ENCODE results near the gene IRGQ.
A peak's percentile ranks its signal among the peaks of the same experiment; 100 is the strongest.
"Not testable (repeated sequence)": the region's sequence is repeated elsewhere in the genome, so short reads cannot be mapped to it uniquely, and the experiment has no call there.

The IRGQ gene

DNA sequence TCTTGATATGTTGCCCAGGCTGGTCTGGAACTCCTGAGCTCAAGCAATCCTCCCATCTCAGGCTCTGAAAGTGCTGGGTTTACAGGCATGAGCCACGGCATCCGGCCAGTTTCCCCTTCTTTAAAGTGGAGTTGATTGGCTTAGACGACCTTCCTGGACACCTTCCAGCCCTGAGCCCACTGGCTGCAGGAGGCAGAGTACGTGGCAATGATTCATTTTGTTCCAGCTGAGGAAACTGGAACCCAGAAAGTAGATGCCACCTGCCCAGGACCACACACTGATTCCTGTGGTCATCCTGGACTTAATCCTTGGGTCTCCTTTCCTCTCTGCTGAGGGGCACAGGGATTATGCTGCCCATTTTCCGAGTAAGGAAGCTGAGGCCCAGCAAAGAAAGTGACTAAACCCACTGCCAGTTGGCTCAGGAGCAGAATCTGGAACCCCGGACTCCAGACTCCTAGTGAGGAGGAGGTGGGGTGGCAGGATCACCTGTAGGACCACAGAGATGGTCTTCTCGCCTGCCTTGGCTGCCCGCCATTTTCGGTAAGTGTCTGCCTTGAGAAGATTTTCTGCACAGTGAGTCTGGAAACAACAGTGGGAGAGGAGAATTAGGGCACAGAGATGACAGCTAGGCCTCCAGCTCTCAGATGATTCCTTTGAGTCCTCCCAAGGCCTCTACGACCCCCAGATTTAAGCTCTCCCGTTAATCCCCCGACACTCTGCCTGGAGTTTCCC is 21.3 kb downstream of the IRGQ start:
- no peak for DNase-seq
- no peak for ATAC-seq

DNA sequence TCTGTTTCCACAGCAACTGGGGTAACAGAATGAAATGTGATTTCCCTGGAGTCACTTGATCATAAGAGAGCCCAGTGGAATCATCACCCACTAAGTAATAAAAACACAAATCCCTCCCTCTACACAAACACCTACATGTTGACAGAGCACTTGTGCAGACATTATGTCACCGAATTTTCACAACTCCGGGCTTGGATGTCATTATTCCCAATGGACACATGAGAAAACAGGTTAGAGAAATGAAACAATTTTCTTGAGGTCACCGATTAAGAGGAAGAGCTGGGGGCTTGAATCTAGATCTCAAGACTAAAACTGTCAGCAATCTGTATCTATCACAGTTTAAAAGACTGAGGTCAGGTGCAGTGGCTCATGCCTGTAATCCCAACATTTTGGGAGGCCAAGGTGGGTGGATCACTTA is 23.8 kb downstream of the IRGQ start:
- DNase-seq: no peak
- ATAC-seq: no peak

DNA sequence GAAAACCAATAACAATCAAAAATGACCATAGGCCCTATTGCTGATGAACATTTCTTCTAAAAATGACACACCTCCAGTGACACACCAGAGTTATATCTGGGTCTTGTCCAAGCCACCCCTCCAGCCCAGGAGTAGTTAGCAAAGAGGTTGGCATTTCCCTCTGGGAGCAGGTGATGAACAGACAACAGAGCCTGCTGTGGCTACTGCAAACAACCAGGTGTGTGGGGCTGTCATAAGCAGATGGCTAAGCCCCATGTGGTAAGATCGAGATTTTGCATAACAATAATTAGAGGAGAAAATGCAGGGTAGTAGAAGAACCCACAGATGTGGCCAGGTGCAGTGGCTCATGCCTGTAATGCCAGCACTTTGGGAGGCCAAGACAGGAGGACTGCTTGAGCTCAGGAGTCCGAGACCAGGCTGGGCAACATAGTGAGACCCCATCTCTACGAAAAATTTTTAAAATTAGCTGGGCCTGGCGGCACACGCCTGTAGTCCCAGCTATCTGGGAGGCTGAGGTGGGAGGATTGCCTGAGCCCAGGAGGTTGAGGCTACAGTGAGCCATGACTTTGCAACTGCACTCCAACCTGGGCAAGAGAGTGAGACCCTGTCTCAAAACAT is 25.7 kb downstream of the IRGQ start:
- DNase-seq (no peak), ATAC-seq (no peak)

DNA sequence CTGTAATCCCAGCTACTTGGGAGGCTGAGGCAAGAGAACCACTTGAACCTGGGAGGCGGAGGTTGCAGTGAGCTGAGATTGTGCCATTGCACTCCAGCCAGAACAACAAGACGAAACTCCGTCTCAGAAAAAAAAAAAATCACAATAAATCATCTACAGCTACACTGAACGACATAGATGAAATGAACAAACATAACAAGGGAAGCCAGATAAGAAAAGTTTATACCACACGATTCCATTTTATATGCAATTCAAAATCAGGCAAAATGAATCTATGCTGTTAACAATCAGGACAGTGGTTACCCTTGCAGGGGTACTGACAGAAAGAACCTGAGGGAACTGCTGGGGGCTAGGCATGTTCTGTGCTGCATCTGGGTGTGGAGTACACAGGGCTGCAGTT is 26.3 kb downstream of the IRGQ start:
- no peak for ATAC-seq

DNA sequence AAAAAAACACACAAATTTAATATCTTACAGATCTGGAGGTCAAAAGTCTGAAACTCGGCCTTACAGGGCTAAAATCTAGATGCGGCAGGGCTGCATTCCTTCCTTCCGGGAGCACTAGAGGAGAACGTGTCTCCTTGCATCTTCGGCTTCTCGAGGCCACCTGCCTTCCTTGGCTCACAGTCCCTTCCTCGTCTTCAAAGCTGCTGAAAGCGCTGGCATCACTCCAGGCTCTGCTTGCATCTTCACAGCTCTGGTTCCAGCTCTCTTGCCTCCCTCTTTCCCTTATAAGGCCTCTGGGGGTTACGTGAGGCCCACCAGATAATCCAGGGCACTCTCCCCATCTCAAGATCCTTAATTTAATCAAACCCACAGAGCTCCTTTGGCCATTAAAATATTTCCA is 31.1 kb downstream of the IRGQ start:
- ATAC-seq (no peak), DNase-seq (no peak)

More for the DNA sequence above, 26.3 kb downstream of the IRGQ start:
- DNase-seq: no peak

DNA sequence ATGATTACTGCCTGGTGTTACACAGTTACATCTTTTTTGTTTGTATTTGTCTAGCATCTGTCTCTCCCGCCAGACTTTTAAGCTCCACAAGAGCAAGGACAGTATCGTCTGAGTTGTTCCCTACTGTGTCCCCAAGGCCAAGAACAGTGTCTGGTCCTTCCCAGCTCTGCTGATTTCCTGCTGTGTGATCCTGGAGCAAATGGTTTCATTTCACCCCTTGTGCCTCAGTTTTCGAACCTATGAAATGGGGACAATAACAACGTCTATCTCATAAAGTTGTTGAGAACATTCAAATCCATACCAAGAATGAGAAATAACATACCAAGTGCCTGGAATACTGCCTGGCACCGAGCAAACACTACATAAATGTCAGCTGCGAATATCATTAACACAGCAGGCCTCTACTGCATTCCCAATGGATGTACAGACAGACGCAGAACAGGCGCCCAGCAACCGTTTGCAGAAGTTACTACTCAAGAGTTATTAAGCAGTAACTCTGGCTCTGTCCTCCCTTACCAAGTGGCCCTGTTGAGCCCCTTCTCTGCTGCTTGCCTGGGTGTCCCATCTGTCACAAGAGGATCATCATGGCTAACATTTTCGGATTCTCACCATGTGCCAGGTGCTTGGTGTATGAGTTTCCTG is 32.0 kb downstream of the IRGQ start:
- DNase-seq (no peak), ATAC-seq (no peak)

DNA sequence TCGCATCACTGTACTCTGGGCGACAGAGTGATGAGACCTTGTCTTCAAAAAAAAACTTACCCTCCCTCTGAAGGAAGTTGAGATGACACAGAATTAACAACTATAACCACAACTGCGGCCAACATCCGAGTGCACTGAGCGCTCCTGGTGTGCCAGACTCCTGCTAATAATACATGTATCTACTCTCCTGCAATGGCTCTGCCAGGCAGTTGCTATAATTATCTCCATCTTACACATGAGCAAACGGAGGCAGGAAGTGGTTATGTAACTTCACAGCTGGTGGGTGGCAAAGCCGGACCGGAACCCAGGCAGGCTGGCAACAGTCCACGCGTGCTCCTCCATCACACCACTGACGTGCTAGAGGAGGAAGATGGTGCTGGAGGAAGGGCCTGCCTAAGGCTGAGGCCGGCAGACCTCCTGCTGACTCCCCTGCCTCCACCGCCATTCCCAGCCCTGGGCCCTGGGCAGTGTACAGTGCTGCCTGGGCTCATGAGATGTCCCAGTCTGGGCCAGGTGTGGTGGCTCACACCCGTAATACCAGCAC is 33.2 kb downstream of the IRGQ start:
- ATAC-seq (peak; percentile 89), DNase-seq (peak; percentile 67)

DNA sequence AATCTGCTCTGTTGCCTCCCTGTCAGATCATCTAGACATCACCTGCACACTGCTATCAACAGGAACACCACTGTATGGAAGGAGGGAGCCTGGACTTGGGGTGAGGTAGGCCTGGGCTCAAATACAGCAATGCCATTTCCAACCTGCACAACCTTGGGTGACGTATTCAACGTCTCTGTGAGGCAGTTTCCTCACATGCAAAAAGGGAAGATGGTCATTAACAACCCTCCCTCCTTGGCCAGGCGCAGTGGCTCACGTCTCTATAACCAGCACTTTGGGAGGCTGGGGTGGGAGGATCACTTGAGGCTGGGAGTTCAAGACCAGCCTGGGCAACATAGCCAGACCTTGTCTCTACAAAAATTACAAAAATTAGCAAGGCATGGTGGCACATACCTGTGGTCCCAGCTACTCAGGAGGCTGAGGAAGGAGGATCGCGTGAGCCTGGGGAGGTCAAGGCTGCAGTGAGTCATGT is 33.7 kb downstream of the IRGQ start:
- ATAC-seq: no peak

DNA sequence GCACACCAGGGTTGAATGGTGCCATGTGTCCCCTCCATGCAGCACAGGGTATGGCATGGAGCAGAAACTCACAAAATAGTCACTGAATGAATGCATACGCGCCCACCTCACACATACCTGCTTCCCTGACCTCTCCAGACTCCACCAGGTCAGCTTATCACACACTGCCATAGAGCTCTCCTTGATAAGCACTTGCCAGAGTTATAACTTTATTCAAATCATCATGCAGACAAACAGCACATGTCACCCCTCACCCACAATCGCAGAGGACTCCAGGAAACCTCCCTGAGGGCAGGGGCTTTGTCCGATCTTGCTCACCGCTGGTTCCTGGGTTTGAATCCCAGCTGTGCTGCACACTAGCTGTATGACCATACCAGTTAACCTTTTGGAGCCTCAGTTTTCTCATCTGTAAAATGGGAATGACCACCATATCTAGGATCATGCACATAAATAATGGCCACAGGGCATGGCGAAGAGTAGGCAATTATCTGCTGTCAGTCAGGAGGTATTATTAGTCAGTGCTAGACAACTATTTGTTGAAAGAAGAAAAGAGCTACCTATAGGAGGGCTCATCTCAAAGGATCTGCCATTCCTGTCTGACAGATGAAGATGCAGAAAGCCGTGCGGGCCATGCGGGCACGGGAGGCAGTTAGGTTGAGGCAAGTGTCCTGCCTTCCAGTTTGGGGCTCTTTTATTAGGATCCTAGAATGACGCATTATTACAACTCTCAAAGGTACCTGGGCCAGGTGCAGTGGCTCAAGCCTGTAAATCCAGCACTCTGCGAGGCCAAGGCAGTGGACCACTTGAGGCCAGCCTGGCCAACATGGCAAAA is 34.6 kb downstream of the IRGQ start:
- DNase-seq: no peak
- no peak for ATAC-seq

More for the DNA sequence above, 33.7 kb downstream of the IRGQ start:
- DNase-seq: no peak

DNA sequence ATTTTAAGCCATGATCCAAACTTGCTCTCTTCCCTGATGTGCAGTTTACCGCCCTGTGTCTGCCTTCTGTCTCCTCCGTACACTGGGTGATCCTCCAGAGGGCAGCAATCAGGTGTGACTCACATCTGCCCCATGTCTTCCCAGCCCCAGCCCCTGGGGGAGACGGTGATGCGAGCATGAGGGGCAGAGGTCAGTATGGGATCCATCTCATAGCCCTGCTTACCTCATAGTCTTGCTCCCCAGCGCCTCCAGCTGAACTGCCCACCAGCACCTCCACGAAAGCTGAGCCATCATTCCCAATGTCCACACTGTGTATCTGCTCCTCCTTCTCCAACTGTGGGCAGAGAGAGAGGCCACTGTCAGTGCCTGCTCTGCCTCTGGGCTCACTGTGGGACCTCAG is 35.2 kb downstream of the IRGQ start:
- DNase-seq: peak; percentile 33
- no peak for ATAC-seq

DNA sequence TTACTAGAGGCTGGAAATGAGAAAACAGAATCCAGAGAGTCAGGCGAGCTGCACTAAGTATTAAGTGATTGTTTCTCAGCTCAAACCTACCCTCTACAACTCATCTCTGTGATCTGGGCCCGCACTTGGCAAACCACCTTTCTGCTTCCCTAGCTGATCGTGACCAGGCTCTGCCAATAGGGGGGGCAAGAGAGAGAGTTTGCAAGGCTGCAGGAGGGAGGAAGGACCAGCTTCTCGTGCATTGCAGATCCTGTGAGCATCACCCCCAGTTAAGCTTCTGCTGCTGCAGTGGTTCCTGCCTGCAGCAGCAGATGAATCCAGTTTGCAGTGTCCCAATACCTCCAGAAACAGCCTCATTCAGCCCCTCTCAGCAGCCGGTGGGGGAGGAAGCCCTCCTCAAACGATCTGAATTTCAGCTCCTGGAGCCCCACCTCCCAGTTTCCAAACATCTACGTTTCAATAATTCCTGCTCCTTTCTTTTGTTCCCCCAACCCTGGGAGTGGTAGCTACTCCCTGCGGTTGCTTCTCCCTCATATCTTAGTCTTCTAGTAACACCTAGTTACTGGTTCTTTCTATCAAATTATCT is 40.7 kb downstream of the IRGQ start:
- ATAC-seq: peak; percentile 83
- peak; percentile 85 for DNase-seq

DNA sequence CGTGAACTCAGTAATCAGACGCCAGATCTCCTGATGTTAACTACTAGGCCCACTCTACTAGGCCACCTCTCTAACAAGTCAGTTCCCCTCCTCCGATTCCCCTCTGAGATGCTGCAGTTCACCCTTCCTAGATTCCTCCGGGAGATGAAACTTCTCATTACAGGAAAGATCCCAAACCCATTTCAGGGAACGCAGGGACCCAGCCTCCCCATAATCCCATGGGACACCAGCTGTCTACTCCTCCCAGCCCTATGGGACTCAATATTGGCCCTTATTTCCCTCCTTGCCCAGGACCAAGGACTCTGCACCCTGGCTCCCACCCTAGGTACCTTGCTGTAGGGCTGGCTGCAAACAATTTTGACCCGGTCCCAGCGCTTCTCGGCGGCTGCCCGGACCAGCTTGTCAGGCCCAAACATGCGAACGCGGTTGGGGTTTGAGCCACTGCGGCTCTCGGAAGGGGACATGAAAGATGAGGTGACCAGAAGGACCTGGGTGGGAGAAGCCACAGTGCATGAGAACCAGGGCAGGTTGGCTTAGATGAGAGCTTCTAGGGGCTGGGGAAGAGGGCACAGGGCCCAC is 41.5 kb downstream of the IRGQ start:
- no peak for DNase-seq
- no peak for ATAC-seq

DNA sequence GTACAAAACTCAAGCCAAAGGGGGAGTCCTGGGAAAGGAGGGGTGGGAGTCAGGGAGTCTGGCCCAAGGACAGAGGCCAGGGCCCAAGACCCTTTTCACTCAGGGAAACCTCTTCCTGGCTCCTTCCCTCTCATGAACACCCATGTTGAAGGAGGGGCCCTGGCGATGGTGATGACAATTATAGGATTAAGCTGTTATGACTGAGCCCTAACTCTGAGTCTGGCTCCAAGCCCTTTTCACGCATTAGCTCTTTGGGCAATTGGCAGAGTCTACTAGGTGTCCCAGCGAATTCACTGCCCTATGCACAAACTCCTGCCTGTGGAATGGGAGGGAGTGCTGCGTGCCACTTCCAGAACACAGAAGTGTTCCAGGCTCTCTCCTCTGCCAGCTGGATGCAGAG is 42.3 kb downstream of the IRGQ start:
- ATAC-seq (no peak), DNase-seq (no peak)

DNA sequence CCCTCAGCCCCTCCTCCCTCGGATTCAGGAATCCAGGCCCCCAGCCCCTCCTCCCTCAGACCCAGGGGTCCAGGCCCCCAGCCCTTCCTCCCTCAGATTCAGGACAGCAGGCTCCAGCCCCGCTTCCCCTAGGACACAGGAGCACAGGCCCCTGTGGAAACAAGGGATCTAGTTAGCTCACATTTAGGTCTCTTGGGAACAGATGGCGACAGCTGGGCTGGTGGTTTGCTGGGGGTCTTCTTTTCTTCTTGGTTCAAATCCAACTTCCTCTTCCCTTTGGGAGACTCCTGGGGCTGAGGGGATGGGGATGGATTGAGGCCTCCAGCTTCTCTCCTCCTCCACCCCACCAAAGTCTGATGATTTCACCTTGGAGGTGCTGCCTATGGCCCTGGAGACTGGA is 43.3 kb downstream of the IRGQ start:
- no peak for DNase-seq
- ATAC-seq: no peak

DNA sequence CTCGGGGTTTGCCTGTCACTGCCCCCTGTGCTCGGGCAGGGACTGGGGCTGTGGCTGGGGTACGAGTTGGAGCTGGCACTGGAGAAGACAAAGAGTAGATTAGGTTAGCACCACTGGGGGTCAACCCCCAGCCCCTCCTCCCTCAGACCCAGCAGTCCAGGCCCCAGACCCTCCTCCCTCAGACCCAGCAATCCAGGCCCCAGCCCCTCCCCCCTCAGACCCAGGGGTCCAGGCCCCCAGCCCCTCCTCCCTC is 43.8 kb downstream of the IRGQ start:
- DNase-seq (no peak), ATAC-seq (no peak)

DNA sequence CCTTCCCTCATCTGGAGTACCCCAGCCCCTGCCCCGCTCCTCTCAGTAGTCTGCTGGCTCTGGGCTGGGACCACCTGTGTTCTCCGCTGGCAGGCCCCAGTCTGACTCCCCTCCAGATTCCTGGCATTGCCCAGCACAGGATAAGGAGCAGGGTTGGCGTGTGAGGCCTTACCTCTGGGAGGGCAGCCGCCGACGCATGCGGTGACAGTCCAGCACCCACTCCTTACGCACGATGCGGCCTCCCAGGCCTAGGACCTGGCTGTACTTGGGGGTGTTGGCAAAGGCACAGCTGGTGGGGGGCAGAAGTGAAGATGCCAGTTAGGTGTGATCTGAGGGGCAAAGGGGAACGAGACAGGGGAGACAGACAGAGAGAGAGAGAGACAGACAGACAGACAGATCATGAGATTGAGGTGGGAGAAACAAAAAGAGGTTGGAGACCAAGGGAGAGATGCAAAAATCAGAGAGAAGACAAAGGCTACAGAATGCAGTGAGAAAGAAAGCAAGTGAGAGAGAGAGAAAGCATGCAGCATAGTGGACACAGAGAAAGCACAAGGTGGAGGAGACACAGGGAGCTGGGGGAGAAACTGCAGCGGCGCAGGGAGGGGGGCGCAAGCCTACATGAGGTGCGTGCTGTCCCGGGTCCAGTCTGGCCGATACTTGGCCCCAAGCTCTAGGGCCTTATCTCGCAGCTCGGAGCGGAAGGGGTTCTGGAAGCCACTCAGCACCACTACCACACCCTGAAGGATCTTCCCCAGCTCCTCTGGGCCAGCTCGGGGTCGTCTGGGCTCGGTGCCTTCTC is 44.3 kb downstream of the IRGQ start:
- no peak for ATAC-seq

DNA sequence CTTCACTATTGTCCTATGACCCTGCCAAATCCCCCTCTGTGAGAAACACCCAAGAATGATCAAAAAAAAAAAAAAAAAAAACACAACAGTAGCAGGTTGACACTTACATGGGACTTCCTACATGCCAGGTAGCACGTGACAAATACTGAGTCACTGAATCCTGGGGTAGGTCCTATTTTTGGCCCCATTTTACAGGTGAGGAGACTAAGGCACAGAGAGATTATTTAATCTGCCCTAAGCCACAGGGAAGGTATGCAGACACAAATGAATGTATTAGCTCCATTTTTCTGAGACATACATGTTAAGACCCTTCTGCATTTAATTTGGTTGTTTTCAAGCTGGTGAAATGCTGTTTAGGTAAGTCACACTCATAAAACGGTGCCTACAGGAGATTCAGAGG is 47.2 kb downstream of the IRGQ start:
- no peak for ATAC-seq
- DNase-seq: no peak

More for the DNA sequence above, 44.3 kb downstream of the IRGQ start:
- DNase-seq: no peak

DNA sequence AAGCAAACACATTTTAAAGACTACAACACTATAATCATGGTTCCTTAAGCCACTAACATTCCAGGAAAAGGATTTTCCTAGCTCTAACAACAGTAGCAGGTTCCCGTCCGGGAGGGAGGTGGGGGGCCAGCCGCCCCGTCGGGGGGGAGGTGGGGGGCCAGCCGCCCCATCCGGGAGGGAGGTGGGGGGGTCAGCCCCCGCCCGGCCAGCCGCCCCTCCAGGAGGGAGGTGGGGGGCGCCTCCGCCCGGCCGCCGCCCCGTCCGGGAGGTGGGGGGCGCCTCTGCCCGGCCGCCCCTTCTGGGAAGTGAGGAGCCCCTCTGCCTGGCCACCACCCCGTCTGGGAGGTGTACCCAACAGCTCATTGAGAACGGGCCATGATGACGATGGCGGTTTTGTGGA is 48.0 kb downstream of the IRGQ start:
- DNase-seq, ATAC-seq: not testable (repeated sequence)

DNA sequence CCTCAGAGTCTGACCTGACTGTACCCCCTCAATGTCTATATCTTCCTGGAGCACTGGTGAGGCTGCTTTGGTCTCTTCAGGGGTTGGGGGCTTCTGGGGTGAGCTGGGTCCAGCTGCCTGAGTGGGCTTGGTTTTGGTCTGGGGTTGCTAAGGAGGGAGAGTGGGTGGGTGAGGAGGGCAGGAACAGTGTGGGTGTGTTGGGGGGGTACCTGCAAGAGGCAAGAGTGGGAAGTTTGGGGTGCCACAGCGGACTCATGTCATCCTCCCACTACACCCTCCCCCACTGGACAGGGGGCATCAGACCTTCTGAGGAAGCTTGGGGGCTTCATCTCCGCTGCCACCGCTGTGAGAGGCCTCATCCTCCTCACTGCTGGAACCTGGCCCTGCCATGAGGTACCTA is 49.4 kb downstream of the IRGQ start:
- ATAC-seq: no peak
- DNase-seq: no peak

DNA sequence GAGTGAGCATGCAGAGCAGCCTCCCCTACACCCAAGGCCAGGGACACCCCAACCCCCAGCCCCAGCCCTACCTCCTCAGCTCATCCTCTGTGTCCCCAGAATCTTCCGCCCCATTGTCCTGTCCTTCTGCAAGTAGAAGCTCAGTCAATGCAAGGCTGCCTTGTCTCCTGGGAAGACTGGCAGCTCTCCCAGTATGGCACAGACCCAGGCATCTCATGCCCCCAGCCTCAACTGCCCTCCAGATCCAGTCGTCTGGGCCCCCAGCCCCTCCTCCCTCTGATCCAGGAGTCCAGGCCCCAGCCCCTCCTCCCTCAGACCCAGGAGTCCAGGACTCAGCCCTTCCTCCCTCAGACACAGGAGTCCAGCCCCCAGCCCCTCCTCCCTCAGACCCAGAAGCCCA is 50.0 kb downstream of the IRGQ start:
- ATAC-seq (no peak), DNase-seq (no peak)

DNA sequence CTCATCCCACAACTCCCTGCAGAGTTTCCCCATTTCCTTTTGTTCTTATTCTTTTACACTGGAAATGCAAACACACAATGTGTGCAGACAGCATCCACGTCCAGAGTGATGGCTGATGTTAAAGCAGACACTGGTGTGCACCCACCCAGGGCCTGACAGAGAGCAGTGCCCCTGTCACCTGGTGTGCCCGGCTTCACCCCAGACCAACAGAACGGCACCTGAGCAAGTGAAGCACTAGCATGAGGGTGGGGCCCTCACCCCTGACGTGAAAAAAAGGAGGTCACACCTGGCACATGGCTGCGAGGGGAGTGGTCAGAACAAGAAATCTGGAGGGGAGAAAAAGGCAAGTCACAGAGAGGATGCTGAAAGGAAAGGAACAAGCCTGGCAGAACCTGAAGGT is 50.7 kb downstream of the IRGQ start:
- no peak for ATAC-seq

More for the DNA sequence above, 50.7 kb downstream of the IRGQ start:
- DNase-seq: no peak
